SKM-1 (cell line): Measurements from ENCODE around the gene TMOD3.

ENCODE experiments used
- DNase-seq: peaks from one replicate; lab custom pipeline; 2025; ENCODE audit not compliant: unreplicated experiment; lab: John Stamatoyannopoulos, UW

Gene TMOD3

DNA sequence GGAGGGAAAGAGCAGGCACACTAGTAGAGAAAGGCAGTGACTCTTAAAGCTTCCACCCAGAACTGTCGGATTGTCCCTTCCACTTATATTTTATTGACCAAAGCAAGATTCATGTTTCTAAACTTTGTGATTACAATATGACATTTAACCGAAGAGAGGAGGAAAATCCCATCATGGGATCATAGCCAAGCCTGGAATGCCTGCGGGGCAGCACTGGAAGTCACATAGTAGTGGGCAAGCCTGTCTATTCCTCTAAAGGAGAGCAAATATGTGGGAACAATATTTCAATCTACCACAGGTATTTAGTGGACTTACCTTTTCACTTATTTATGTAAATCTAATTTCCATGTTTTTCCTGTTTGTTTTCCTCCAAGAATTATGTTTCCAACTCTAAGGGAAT lies 3.8 kb upstream of the TMOD3 start:
- no peak for DNase-seq

DNA sequence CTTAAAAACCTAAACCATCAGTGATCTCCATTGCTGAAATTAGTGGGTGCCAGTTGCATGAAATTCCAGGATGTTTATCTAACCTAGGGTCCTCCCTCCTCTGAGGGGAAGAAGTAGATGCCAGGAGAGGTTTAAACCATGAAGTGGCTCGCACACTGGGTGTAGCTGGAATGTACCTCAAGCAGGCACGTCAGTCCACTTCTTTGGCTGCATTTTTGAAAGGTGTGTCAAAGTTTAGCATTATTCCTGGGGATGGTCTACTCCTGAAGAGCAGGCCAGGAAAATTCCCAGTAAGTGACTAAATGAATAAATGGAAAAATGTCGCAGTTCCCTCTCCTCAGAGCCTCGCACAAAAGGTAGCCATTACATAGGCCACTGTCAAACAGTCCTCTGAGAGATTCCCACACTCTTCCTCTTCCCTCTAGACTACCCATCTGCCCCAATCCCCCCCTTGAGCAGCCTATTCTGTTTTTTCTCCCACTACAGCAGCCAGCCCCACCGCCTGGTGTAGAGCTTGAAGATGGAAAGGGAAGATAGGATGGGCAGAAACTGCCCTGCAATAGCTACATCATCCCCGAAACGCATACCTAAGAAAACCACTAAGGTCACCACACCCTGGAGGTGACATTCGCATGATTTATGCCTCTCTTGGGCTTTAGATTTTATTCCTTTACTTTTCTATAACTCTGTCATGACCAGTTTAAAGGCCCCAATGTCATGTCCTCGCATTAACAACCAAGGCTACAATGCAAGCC lies 655 bp upstream of the TMOD3 start:
- no peak for DNase-seq

DNA sequence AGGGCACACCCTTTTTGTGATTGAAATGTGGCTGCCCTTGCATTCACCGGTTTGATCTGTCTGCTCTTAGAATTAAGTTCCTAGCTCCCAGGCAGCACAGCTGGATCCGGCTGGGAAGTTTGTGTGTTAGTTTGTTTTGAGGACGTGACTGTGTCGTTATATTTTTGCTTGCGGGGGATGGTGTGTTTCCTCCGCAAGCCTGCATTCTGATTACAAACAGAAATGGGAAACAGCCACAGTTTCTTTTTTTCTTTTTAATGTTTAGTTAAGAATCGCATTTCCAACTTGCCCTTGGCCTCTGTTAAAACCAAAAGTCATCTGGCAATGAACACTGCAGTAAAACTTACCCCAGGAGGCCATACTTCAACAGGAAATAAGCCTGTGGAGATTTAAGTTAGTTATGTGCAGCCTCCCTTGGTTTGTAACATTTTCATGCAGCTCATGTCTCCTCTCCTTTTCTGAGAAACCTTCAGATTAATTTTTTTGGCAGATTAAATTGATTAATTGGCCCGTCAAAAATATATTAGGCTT lies 888 bp downstream of the TMOD3 start:
- DNase-seq = no peak

DNA sequence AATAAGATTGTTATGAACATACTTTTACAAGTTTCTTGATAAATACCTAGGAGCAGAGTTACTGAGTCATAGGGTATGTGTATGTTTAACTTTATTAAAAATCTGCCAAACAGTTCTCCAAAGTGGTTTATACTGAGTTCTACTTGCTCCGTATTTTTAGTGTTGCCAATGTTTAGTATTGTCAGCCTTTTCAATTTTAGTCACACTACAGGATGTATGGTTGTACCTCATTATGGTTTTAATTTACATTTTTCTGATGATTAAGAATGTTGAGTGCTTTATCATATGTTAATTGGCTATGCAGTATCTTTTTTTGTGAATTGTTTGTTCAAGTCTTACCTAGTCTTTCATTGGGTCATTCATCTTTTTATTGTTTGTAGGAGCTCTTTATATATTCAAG lies 4.3 kb downstream of the TMOD3 start:
- no peak for DNase-seq

DNA sequence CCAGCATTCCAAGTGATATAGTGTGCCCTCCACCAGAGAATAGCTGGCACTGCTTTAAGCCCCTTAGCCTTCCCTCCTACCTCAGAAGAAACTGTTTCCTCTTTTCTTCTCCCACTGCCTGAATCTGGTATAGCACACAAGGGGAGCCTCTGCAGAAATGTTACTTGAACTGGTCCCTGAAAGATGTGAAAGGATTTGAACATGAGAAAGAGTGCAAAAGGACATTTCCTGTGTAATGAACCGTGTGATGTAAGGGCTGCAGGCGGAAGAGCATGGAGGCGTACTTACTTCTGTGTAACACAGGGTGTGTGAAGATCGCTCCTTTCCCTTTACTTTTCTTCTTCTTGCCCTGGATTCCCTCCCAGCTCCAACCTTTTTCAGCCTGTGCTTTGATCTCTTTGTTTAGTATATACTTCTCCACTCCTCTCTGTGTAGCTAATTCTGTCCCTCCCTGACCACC lies 8.4 kb downstream of the TMOD3 start:
- DNase-seq = no peak

DNA sequence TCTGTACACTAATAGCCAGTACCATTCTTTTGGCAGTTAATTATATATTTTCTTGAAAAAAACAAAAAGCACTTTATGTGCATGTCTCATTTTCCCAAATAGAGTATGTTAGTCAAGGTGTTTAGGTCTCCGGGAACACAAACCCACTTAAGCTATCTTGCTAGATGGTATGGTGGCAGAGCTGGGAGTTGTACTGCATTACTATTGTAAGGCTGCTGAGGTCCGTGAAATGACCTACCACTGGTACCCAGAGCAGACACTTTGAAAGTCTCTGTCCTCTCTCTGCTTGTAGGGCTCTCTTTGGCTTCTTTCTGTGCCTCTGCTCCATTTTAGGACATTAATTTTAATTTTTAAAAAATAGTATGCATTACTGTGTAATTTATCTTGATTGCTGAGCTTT lies 8.8 kb downstream of the TMOD3 start:
- DNase-seq = no peak

DNA sequence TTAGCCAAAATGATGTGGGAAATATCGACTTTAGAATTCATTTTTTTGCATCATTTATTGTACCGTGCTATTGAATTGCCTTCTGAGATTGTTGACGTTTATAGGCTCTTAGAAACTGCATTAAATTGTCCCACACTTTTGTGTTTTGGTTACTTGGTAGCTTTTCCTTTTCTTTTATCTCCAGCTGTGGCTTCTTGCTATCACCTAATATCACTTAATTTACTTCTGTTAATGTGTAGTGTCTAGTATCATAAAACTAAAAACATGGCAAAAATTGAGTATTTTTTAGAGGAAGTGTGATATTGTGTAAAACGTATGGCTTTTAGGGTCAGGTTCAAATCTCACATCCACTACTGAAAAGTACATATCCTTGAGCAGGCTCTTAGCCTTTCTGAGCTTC lies 11.2 kb downstream of the TMOD3 start:
- DNase-seq = no peak

DNA sequence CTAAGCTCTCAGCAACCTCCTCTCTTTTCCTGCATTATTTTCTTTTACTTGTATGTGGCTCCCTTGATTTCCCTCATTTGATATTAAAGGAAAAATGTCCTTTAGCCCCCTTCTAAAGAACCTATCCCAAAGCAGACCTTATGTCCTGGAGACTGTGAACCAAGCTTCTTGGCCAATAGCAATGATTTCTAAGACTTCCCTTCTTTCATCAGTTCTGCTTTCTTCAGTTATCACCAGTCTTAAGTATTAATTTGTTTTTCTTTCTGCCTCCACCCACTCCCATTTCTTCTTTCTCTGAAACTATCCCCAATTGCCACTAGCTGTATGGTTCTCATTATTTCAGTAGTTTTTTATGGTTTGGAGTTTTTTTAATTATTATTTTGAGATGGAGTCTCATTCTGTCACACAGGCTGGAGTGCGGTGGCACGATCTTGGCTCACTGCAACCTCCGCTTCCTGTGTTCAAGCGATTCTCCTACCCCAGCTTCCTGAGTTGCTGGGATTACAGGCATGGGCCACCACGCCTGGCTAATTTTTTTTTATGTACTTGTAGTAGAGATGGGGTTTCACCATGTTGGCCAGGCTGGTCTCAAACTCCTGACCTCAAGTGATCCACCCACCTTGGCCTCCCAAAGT lies 12.1 kb downstream of the TMOD3 start:
- no peak for DNase-seq

DNA sequence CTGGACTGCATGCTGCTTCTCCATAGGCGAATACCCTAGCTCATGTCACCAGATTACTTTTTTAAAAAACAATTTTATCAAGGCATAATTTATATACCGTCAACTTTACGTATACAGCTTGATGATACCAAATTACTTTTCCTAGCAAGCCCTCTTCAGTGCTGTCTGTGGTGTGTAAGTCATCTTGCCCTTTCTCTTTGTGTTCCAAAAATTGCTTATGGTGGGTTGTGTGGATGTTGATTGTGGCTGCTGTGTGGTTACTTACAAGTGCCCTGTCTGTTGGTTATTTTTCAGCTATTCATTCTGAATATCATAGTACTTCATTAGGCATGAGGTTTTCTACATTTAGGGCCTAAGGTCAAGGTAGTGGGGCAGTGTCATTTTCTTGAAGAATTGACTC lies 12.8 kb downstream of the TMOD3 start:
- DNase-seq = no peak

DNA sequence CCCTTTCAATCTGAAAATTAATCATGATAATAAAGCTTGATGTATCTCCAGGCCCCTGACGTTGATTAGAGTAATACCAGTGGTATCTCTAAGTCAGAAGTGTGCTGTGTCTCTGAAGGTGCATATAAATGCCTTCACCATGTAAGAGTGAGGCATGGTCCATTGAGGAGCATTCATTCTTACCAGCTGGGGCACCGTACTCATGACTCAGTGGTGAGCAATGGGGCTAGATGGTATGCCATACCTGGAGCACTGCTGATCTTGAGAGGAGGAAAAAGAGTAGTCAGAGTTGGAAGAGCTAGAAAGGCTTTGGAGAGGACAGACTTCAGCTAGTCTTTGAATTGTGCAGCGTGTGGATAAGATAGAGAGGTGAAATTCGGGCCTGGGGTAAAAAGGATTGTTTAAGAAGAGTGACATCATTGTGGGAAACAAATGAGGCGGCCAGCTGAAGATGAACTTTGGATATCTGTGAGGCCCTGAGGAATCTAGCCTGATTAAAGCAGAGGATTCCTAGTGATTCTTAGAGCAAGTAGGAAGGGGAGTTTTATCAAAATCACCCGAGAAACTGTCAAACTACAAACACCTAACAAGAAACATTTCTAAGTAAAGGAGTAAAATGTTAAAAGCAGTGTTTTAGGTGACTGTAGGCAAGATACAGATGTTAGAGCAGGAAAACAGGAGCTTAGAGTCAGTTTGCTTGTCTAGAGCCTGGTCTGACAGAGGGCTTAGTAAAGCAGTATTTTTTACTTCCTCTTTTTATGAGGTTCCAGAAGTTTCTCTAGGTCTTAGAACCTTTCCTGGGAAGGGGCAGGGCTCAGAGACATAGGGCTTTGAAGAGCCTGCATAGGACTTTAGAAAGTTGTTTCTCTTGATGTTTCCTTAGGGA lies 13.6 kb downstream of the TMOD3 start:
- no peak for DNase-seq

DNA sequence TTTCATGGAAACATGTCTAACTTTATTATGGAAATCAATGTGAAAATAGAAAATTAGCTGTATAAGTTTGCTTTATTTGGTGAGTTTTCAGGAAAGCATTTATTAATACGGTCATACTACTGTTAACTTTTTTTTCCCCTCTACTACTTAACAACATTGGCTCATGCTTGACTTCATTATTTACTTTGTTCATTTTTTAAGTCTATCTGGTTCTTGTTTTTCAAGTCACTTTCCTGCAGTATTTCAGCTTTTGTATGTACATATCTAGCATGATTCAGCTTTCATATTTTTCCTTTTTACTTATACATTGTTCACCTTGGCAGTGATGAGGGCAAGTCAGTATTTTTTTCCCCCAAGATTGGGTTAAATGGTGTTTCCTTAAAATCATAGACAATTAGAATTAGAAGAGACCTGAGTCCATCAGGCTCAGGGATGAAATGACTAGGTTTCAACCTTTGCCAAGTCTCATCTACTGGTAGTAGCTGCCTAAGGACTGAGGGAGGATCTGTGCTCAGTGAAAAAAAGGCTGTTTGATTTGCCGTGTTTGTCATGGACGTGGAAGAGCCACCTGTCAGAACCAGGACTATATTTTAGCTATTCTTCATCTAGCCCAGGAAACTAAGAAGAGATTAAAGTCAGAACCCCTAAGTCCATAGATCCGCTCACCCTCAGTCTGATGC lies 15.4 kb downstream of the TMOD3 start:
- no peak for DNase-seq

DNA sequence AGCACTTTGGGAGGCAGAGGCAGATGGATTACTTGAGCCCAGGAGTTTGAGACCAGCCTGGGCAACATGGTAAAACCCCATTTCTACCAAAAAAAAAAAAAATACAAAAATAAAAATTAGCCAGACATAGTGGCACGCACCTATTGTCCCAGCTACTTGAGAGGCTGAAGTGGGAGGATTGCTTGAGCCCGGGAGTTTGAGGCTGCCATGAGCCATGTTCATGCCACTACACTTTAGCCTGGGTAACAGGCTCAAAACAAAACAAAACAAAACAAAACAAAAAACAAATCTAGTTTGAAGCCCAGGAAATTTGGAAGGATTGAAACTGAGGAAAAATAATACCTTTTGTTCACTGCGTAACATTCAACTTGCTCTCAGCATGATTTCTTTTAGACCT lies 16.6 kb downstream of the TMOD3 start:
- DNase-seq = no peak

DNA sequence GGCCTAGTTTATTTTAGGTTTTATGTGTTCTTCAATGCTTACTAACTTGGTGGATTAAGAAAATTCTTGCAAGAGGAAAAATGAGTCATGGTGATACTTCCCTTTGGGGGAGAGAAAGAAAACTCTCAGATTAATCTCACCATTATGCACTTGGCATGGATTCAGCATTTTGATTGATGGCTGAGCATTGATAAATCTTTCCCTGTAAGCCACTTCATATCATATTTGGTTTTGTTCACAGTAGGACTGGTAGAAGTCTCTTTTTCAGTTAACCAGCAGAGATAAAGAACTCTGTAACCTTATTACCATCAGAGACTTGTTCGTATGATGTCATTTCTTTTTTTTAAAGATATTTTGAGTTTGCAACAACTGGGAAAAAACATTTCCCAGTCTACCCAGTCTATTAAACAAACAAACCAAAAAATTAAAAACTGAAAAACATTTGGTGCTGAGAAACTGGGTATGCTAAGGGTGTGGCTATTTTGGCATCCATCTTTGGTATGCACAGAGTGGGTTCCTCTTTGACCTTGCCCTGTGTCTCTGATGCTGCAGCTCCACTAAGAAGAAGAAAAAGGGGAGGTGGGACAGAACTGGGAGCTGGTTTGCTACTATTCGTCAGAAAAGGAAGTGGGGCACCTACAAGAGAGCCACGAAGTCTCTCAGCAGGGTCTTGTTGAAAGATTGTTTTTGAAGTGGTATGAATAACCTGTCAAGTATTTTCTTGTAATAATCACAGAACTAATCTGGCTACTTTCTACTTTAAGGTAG lies 17.2 kb downstream of the TMOD3 start:
- no peak for DNase-seq

DNA sequence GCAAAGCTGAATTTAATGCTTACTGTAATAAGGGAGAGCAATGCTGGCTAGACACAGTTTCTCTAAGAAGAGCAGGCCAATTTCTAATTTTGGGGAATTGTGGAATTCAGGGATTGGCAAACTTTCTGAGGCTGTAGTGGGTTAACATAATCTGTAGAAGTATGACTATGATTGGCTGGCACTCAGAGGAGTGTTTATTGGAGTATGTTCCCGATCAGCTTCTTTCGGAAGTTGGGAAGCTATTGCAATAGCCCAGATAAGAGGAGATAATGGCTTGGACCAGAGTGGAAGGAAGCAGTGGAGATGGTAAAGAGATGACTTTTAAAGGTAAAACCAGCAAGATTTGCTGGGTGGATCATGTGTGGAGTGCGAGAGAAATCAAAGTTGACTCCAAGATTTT lies 19.4 kb downstream of the TMOD3 start:
- DNase-seq = no peak

DNA sequence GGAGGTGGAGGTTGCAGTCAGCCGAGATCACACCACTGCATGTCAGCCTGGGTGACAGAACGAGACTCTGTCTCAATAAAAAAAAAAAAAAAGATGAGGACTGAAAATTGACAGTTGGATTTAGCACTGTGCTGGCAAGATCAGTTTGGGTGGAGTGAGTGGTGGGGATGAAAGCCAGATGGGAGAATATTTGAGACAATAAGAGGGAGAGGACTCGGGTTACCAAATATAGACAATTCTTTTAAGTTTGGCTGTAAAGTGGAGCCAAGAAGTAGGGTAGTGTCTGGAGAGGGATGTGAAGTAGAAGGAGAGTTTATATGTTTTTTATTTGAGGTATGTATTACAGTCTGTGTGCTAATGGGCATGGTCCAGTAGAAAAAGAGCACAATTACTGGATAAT lies 20.4 kb downstream of the TMOD3 start:
- no peak for DNase-seq

DNA sequence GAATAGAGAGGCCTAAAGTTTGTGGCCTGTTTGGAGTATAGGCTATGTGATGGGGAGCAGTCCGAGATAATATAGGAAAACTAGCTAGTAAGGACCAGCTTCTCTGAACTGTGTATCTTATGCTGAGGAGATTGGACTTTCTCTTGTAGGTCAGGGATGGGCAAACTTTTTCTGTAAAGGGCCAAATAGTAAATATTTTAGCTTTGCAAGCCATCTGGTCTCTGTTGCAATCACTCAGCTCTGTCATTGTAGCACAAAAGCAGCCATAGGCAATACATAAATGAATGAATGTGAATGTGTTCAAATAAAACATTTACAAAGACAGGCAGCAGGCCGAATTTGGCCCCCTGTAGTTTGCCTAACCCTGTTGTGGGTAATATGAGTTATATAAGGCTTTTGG lies 24.5 kb downstream of the TMOD3 start:
- no peak for DNase-seq

DNA sequence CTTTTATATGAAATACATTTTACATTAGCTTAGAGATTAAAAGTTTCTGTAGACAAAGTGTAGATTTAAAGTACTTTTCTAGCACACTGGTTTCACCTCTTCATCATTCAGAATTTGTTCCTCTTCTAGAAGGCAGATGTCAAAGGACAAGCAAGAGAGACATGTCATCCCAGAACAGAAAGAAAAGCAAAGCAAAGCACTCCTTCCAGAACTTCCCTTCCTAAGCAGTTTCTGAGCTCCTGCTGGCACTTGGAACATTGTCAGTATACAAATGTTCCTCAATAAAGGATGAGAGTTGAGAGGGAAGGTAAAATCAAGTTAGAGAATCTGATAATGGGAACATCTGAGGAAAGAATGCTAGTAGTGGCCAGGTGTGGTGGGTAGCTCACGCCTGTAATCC lies 26.2 kb downstream of the TMOD3 start:
- DNase-seq = no peak

DNA sequence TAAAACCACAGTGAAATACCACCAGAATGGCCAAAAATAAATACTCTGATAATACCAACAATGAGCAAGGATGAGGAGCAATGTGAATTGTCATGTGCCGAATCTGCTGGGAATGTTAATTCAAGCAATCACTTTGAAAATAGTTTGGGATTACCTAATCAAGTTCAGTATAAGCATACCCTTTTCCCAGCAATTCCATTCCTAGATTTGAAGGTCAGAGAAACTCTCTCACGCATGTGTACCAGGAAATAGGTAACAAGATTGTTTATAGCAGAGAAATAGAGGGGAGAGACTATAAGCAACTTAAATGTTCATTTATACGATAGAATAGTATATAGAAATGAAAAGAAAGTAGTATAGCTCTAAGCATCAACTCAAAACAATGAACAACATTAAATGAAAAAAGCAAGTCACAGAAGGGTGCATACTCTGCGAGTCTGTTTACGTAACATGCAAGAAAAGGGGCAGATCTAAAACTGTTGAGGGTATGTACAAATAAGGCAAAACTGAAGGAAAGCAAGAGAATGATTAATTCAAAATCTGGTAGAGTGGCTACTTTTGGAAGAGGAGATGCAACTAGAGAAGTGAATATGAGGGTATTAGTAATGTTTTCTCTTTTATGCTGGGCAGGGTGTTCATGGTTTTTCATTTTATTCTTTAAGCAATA lies 27.4 kb downstream of the TMOD3 start:
- DNase-seq = no peak

DNA sequence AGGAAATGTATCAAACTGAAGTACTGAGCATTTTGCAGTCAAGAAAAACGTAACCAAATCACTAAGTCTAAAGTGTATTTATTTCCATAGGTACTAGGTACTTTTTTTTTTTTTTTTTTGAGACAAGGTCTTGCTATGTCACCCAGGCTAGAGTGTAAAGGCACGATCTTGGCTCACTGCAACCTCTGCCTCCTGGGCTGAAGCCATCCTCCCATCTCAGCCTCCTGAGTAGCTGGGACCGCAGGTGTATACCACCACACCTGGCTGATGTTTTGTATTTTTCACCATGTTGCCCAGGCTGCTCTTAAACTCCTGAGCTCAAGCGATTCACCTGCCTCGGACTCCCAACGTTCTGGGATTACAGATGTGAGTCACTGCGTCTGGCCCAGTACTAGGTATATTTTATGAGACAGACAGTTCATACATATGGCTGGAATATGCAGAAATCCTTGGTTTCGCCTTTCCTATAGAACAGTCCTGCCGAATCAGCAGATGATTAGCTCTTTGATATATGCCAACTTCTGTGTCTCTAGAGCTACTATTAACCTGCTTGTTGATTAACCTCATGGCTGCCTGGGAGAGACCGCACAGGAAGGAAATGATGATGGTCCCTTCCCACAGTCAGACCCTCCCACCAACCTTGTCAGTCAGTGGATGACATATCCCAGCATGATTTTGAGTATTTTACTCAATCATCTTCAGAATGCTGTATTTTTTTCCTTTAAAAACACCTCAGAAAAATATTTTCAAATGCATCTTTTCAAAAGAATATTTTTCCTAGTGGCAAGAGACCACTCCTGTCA lies 32.3 kb downstream of the TMOD3 start:
- DNase-seq = no peak
